Tibial nerve (tissue), 3 donors: Measurements from ENCODE around the gene PIK3CD.

Experiments
- POLR2A ChIP-seq, 2 donors: fragments of 450-650 bp; IDR thresholded peaks; one replicate each; pipeline ENCODE4 v1.6.1; 2017; ENCODE audit warnings: antibody characterized with exemption in 2 of 2, mild to moderate bottlenecking in 2 of 2, moderate library complexity in 2 of 2
- TF ChIP-seq, protein P1 (sequence below), 5 experiments: fragments of 200-600 bp in 3 of 5; fragments of 450-650 bp in 2 of 5; sonication (generic) in 3 of 5; IDR thresholded peaks; one replicate each; pipeline ENCODE4 v1.5.1; 2016 to 2019; ENCODE audit warnings: antibody characterized with exemption in 5 of 5, mild to moderate bottlenecking in 3 of 5, moderate library complexity in 2 of 5

DNA sequence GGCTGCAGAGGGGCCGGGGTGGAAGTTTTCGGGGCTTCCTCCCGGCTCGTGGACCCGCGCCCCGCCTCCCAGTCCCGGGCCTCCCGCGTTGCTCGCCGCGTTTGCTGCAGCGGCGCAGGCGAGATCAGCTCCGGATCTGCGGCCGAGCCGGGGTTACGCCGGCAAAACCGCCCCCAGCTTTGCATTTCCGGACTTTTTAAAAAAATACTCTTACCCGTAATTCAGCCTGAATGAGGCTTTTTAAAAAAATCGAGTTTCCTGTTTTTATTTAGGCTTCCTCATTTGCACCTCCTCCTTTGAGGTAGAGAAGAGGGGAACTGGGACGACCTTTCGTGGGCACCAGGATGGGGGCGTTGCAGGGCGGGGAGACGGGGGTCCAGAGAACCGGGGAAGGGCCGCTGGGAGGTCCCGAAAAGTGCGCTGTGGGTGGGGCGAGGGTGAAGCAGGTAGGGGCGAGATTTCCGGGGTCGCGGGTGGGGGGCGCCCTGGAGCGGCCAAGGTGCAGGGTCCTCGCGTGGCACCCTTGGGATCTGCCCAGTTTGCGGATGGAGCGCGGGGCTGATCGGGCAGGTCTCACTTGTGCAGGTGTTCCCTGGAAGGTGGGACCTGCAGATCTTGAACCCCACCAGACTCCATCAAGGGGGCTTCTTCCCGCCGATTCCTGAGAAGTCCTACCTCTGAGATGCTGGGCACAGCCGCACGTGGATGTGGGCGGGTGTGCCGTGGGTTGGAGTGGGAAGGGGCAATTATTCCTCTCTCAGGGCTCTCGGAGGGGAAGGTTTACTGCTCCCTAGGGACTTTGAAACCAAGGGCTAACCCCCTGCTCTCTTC, 1.1 kb downstream of the PIK3CD start:
- TF ChIP-seq, protein P1, sequence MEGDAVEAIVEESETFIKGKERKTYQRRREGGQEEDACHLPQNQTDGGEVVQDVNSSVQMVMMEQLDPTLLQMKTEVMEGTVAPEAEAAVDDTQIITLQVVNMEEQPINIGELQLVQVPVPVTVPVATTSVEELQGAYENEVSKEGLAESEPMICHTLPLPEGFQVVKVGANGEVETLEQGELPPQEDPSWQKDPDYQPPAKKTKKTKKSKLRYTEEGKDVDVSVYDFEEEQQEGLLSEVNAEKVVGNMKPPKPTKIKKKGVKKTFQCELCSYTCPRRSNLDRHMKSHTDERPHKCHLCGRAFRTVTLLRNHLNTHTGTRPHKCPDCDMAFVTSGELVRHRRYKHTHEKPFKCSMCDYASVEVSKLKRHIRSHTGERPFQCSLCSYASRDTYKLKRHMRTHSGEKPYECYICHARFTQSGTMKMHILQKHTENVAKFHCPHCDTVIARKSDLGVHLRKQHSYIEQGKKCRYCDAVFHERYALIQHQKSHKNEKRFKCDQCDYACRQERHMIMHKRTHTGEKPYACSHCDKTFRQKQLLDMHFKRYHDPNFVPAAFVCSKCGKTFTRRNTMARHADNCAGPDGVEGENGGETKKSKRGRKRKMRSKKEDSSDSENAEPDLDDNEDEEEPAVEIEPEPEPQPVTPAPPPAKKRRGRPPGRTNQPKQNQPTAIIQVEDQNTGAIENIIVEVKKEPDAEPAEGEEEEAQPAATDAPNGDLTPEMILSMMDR (IDR thresholded peaks at IDR 0.05): no peak
- no peak for TF ChIP-seq POLR2A (IDR thresholded peaks at IDR 0.05)
